Right renal cortex interstitium (tissue), 3 donors: Measurements from ENCODE around the gene PKHD1. TPM values are rescaled to one million over a fixed set of nuclear protein-coding genes. Genes with fewer than 3 reads are reported as not detected.
"Not testable (repeated sequence)": the region's sequence is repeated elsewhere in the genome, so short reads cannot be mapped to it uniquely, and the experiment has no call there.

Source experiments
- DNase-seq, 3 donors: peaks; one replicate each; pipeline ENCODE4 v3.0.0-alpha.2; 2013; ENCODE audit warnings: low read depth in 3 of 3, low spot score in 2 of 3
- polyA plus RNA-seq, 3 donors: library from polyadenylated mRNA; unstranded; fragments of 120-200 nt; gene quantifications; one replicate each; pipeline ENCODE4 v1.2.1, GENCODE V29; 2013; ENCODE audit not compliant: insufficient read length in 3 of 3

Gene PKHD1
- polyA plus RNA-seq, 3 donors: 20.6 to 25.1 (median 20.8) TPM

GRCh38 chr6:51934098-51934497, 153.3 kb downstream of the PKHD1 start:
- no peak for DNase-seq

DNA sequence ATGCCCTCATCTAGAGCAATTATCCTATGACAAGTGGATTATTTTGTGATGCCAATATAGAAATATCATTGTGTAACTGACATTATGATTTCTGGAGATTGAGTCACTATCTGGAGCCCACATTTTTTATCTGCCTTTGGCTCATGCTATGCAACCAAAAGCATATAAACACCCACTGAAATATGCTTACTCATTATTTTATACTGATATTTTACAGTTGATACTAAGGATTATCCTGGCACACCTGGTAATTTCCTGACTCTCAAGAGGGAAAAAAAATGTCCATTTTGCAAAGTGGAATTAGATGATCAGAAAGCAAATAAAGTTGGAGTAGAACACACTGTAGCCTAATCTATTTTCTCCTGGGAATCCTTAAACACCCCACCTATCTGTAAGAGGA, 154.5 kb downstream of the PKHD1 start:
- no peak for DNase-seq

- no peak for DNase-seq
These were observed 156.8 kb downstream of the PKHD1 start for GRCh38 chr6:51930602-51931001.

DNA sequence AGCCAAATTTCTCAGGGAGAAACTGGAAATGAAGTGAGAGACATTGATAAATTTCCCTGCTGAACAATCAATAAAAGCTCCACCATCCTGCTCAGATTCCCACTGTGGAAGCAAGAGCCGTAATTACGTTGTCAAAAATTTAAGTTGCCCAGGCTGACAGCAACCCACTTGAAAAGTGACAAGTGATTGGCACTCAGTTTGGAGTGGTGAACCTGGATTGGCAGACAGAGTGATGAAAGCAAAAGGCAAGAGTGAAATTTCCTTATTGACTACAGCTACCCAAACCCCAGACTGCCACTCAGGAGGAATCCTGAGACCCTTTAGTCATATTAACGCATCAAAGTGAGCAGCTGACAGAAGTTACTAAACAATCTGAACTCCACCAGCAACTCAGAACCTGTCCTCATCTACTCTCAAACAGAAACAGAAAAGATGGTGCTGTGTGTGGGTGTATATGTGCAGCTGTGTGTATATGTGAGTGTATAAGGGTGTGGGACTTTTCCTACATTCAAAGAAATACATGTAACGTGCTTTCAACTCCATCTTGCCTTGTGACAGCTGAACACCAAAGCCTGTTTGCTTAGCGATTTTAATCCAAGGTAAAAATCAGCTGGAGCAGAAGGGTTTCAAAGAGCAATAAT, 157.4 kb downstream of the PKHD1 start:
- no peak for DNase-seq

DNA sequence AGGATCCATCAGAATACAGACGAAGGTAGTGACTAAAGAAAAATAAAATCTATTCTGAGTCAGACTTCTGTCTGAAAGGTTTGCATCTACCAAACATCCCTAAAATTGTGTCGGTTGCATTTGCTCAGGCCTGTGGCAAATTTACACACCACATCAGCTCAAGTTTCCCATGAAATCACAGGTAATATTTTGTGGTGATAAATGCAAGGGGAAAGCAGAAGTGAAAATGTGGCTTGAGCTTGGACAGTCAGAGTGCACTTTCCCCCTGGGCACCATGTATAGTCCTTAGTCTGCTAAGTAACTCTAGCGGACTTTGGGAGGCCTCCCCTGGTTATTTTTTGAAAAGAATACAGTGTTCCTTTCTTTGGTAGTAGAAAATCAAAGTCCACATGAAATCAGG, 159.1 kb downstream of the PKHD1 start:
- no peak for DNase-seq

DNA sequence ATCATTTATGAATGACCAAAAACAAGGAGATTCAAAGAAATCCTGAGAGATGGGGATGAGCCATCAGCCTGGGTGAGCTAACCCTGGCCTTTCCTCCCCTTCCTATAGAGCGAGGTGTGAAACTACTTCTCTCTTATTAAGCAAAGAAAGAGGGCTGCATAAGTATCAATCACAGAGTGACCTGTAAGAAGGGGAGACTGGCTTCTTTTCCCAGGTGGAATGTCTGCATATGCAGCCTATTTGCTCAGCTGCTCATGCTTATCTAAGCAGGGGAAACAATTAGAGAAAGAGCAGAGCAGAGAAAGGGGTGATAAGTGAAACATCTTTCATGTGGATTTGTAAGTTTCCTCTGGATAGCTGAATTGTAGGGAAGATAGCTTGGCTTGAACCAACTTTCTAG, 160.0 kb downstream of the PKHD1 start:
- no peak for DNase-seq

GRCh38 chr6:51926125-51926524, 161.3 kb downstream of the PKHD1 start:
- no peak for DNase-seq

- not testable (repeated sequence) for DNase-seq
These were observed 164.9 kb downstream of the PKHD1 start for GRCh38 chr6:51922479-51922878.

DNA sequence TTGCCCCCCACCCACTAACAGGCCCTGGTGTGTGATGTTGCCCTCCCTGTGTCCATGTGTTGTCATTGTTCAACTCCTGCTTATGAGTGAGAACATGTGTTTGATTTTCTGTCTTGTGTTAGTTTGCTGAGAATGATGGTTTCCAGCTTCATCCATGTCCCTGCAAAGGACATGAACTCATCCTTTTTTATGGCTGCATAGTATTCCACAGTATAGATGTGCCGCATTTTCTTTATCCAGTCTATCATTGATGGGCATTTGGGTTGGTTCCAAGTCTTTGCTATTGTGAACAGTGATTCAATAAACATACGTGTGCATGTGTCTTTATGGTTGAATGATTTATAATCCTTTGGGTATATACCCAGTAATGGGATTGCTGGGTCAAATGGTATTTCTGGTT, 169.1 kb downstream of the PKHD1 start:
- DNase-seq: not testable (repeated sequence)

- no peak for DNase-seq
These were observed 172.3 kb downstream of the PKHD1 start for GRCh38 chr6:51915098-51915497.

DNA sequence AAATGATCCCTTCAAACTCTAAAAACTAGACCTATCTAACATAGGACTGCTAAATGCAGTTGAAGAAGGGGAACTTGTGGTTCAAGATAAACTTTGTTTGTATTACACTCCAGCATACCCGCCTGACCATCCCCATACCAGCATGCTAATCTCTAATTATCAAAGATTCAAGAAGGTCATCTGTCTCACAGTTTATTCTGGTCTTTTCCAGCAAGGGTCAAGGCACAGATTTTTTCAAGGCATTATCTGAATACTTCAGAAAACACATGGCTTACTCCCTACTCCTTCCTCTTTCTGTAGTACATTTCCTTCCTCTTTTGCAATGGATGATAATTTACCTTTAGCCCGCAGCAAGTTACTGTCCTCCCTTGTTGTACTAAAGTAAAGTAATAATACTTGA, 174.1 kb downstream of the PKHD1 start:
- no peak for DNase-seq

DNA sequence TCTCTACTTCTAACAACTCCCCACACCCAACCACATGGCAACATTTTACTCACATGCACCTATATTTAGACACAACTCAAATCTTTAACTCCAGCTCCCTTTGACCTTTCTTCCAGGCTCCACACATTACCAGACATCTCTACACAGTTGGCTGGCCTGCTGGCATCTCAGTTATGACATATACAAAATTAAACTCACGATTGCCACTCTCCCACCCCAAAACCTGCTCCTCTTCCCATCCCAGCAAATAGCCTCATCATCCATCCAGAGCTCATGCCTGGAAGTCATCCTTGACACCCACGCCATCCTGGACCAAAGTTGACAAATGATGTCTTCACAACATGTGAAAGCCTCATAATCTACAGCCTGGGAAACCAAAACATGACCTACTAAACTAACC, 176.6 kb downstream of the PKHD1 start:
- peak in 1 of 3 donors; percentile 3 for DNase-seq

- DNase-seq: no peak
These were observed 179.2 kb downstream of the PKHD1 start for GRCh38 chr6:51908243-51908642.

GRCh38 chr6:51901766-51902764, 185.3 kb downstream of the PKHD1 start:
- no peak for DNase-seq

GRCh38 chr6:51893366-51893765, 194.0 kb downstream of the PKHD1 start:
- DNase-seq: no peak

- no peak for DNase-seq
These were observed 194.7 kb downstream of the PKHD1 start for GRCh38 chr6:51892750-51893149.

DNA sequence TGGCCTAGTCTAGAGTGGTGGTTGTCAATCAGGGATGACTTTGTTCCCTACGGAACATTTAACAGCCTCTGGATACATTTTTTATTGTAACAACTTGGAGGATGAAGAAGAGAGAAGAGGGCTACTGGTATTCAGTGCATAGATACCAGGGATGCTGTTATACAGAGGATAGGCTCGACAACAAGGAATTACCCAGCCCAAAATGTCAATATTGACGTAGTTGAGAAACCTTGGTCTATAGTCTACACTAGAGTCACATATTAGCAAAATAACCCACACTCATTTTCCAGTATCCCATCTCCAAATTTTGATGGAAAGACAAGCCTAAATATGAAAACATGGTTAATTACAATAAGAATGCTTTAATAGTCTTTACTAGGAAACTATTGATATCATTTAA, 195.1 kb downstream of the PKHD1 start:
- DNase-seq: no peak

DNA sequence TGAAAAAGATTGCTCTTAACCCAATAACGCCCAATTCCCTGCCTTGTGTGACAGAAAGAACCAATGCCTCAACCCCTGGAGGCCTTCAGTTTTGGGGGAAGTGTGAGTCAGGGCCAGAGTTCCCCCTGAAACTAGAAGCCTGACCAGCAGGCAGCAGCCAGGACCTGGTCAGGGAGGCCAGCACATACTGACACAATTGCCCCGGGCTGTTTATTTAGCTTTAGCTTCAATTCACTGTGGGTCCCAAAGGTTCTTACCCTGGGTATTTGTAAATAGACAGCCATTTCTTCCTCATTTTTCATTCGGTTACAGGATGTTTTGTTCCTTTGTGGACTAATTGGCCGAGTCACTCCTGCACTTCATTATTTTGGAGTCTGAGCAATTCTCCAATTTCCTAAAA, 195.6 kb downstream of the PKHD1 start:
- no peak for DNase-seq

DNA sequence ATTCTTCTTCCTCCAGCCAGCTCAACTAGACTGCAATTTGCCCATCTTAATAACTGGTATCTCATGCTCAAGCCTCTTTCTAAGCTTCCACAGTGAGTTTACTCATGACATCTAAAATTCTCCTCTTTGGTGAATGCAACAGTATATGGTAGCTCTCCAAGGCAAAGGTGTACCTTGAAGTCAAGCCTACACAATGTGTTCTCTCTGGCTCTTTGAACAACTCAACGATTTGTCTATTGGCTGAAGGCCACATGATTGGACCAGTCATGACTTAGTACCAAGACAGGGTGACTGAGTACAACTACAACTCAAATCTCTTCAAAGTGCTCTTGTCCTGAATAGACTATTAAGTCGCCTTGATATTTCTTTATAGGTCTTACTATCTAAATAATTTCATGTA, 199.6 kb downstream of the PKHD1 start:
- DNase-seq: no peak

- no peak for DNase-seq
These were observed 201.5 kb downstream of the PKHD1 start for GRCh38 chr6:51885957-51886356.

GRCh38 chr6:51868591-51869355, 218.6 kb downstream of the PKHD1 start:
- no peak for DNase-seq
